ELF-1 (cell line): ENCODE results near the gene TWIST2.

Source experiments
- DNase-seq: peaks from one replicate; pipeline ENCODE4 v3.0.0-alpha.2; 2016; ENCODE audit warnings: low read depth, low spot score

Gene TWIST2

GRCh38 chr2:238904177-238904576 is 56.3 kb downstream of the TWIST2 start:
- DNase-seq, result no peak

- no peak for DNase-seq
These were observed 56.8 kb downstream of the TWIST2 start for GRCh38 chr2:238904716-238905115.

- no peak for DNase-seq
These were observed 57.3 kb downstream of the TWIST2 start for GRCh38 chr2:238905224-238905623.

GRCh38 chr2:238905644-238906043 is 57.8 kb downstream of the TWIST2 start:
- DNase-seq, result no peak

GRCh38 chr2:238906254-238906935 is 58.5 kb downstream of the TWIST2 start:
- DNase-seq, result no peak

GRCh38 chr2:238906936-238907716 is 59.2 kb downstream of the TWIST2 start:
- DNase-seq, result no peak

- DNase-seq, result no peak
These were observed 59.9 kb downstream of the TWIST2 start for GRCh38 chr2:238907717-238908173.

- DNase-seq, result peak; percentile 33
These were observed 61.4 kb downstream of the TWIST2 start for GRCh38 chr2:238908960-238909951.

- no peak for DNase-seq
These were observed 63.0 kb downstream of the TWIST2 start for GRCh38 chr2:238910751-238911351.

GRCh38 chr2:238911376-238912227 is 63.7 kb downstream of the TWIST2 start:
- DNase-seq, result no peak

- no peak for DNase-seq
These were observed 64.5 kb downstream of the TWIST2 start for GRCh38 chr2:238912228-238912915.

GRCh38 chr2:238912916-238913875 is 65.3 kb downstream of the TWIST2 start:
- no peak for DNase-seq

GRCh38 chr2:238913931-238914647 is 66.2 kb downstream of the TWIST2 start:
- DNase-seq, result no peak

GRCh38 chr2:238914648-238915015 is 66.7 kb downstream of the TWIST2 start:
- no peak for DNase-seq

- no peak for DNase-seq
These were observed 67.3 kb downstream of the TWIST2 start for GRCh38 chr2:238915196-238915595.

- DNase-seq, result no peak
These were observed 67.7 kb downstream of the TWIST2 start for GRCh38 chr2:238915596-238915995.

- DNase-seq, result no peak
These were observed 68.4 kb downstream of the TWIST2 start for GRCh38 chr2:238916176-238916874.
